Fibroblast of villous mesenchyme (primary cell): Measurements from ENCODE around the gene SMIM28. TPM values are rescaled to one million over a fixed set of nuclear protein-coding genes. Genes with fewer than 3 reads are reported as not detected.

Source experiments
- DNase-seq: peaks from one replicate; pipeline ENCODE4 v3.0.0-alpha.2; 2010; ENCODE audit warnings: low read depth
- H3K4me3 ChIP-seq: 2 replicates; pipeline ENCODE4 v1.5.1; 2011; ENCODE audit warnings: low read depth, mild to moderate bottlenecking, low read length
- total RNA-seq: library from RNA; depleted of rRNA; stranded (reverse); fragments of >200 nt; gene quantifications from 2 replicates; pipeline ENCODE4 v1.2.3, GENCODE V29; 2012
- TF ChIP-seq, protein P1 (sequence below): IDR thresholded peaks from 2 replicates; pipeline ENCODE4 v1.5.1; 2012; ENCODE audit warnings: low read depth, mild to moderate bottlenecking, low read length; ENCODE audit not compliant: insufficient read depth

SMIM28 gene
- total RNA-seq, 1 donor, result not detected

DNA sequence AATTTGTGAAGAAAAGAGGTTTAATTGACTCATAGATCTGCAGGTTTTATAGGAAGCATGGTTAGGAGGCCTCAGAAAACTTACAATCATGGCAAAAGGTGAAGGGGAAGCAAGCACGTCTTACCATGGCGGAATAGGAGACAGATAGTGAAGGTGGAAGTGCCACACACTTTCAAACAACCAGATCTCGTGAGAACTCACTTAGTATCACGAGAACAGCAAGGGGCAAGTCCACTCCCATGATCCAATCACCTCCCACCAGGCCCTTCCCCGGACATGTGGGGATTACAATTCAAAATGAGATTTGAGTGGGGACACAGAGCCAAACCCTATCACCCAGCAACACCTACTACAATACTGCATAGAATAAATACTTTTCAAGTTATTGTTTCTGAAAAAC lies 19.0 kb downstream of the SMIM28 start:
- no peak overlapping the region for H3K4me3 ChIP-seq
- no peak for DNase-seq
- TF ChIP-seq, protein P1, sequence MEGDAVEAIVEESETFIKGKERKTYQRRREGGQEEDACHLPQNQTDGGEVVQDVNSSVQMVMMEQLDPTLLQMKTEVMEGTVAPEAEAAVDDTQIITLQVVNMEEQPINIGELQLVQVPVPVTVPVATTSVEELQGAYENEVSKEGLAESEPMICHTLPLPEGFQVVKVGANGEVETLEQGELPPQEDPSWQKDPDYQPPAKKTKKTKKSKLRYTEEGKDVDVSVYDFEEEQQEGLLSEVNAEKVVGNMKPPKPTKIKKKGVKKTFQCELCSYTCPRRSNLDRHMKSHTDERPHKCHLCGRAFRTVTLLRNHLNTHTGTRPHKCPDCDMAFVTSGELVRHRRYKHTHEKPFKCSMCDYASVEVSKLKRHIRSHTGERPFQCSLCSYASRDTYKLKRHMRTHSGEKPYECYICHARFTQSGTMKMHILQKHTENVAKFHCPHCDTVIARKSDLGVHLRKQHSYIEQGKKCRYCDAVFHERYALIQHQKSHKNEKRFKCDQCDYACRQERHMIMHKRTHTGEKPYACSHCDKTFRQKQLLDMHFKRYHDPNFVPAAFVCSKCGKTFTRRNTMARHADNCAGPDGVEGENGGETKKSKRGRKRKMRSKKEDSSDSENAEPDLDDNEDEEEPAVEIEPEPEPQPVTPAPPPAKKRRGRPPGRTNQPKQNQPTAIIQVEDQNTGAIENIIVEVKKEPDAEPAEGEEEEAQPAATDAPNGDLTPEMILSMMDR, result no peak

DNA sequence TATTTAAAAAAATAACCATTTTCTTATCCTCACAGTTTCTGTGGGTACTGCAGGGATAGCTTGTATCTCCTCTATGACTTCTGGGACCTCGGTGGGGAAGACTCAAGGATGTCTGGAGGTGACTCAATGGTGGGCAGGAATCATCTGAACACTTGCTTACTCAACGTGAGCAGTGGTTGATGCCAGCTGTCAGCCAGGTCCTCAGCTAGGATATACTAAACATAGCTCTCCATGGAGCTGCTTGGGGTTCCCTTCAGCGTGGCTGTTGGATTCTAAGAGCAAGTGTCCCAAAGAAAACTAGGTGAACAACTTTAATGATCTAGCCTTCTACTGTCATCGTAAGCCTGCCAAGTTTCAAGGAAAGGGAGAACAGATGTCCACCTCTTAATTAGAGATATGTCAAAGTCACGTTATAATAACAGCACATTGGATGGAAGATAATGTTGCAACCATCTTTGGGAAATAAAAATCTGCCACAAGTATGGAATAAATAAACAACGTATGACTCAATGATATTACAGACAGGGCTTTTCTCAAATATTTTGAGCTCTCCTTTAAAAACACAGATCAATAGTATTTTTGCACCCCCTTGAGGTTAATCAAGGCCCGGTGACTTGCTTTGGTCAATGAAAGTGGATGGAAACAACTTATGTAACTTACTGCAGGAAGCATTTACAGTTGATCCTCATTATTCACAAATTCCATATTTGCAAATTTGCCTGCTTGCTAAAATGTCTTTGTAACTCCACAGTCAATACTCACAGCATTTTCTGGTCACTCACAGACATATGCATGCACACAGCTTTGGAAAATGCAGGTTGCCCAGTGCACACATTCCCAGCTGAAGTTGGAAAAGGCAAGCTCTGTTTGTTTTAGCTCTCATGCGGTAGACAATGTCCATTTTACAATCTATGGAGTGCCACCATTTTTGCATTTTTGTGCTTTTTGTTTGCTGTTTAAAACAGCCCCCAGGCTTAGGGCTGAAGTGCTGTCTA lies 19.7 kb downstream of the SMIM28 start:
- TF ChIP-seq, protein P1, result no peak
- H3K4me3 ChIP-seq, result no peak overlapping the region
- peak; percentile 39 for DNase-seq

DNA sequence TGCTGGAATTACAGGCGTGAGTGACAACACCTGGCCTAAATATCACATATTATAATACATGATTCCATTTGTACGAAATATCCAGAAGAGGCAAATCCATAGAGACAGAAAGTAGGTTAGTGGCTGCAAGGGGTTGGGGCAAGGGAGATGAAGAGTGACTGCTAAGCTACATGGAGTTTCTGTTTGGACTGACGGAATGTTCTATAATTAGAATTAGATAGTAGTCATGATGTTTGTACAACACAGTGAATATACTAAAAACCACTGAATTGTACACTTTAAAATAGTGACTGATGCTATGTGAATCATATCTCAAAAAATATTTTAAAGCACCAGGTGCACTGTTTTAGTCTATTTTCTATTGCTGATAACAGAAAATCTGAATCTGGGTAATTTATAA lies 22.6 kb downstream of the SMIM28 start:
- no peak for DNase-seq
- H3K4me3 ChIP-seq, result no peak overlapping the region
- TF ChIP-seq, protein P1, result no peak

DNA sequence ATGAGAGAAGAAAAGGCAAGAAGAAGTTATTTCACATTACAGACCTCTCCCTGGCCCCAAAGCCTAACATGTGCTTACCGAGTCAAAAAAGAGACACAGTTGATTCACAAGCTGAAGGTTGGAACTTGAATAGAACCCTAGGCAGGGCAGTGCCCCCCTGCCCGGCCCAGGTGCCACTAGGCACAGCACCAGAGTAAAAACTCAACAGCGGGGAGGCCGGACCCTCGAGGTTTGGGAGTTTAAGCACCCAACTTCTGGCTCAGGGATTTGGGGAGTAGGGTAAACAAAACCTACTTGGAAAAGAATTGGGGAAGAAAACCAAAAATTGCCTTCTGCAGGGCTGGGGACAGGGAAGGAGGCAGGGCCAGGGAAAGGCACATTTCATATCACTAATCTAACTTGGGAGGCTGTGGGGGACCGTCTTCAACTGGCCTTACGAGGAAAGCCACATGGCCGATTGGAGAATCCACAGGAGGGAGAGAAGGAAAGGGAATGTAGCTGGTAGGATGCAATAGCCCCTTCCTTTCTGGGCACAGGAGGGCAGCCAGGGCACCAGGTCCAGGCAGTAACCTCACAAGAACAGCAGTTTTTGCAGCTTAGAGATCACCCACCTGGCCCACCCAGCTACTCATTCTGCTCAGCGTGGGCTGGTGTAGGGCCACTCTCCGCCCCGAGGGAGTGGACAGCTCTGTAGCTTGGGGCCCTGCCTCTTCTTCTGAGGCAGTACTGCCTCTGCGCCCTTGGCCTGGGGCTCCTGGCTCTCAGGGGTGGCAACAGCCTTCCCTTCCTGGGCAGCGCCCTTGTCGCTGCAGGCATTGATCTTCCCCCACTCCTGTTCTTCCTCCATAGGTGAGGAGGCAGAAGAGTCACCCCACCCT lies 24.5 kb downstream of the SMIM28 start:
- DNase-seq, result no peak
- no peak overlapping the region for H3K4me3 ChIP-seq
- TF ChIP-seq, protein P1, result no peak

DNA sequence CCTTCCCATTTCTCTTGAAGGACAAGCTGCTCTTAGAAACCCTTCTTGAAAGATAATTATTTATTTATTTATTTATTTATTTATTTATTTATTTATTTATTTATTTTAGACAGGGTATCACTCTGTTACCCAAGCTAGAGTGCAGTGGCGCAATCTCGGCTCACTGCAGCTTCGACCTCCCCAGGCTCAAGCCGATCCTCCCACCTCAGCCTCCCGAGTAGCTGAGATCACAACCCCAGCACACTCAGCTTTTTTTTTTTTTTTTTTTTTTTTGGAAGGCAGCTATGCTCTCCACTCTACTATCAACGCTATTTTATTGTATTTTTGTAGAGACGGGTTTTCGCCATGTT lies 25.1 kb downstream of the SMIM28 start:
- DNase-seq, result no peak
- no peak overlapping the region for H3K4me3 ChIP-seq
- TF ChIP-seq, protein P1, result no peak

DNA sequence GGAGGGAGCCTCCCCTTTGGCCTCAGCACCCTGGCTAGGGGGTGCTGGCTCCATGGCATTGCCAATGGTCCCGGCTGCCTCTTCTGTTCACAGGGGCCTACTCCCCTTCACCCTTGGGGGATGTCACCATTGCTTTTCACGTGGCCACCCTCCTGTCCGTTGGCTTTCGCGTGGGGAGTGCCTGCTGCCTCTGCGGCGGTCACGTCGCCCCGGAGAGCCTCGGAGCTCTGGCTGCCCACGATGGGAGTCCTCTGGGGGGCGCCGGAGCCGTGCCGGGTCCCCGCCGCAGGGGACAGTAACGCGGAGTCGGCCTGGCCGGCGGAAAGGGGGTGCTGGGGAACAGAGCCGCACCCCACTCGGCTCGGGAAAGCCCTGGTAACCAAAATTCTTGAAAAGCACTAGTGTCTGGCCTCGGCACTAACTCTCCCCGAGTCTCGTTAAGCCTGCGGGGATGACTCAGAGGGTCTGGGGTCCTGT lies 25.7 kb downstream of the SMIM28 start:
- peak overlapping the region; percentile 88 for H3K4me3 ChIP-seq
- TF ChIP-seq, protein P1, result peak; percentile 30
- DNase-seq, result peak; percentile 32
